ENCODE data around the gene MRGPRF.

DNA sequence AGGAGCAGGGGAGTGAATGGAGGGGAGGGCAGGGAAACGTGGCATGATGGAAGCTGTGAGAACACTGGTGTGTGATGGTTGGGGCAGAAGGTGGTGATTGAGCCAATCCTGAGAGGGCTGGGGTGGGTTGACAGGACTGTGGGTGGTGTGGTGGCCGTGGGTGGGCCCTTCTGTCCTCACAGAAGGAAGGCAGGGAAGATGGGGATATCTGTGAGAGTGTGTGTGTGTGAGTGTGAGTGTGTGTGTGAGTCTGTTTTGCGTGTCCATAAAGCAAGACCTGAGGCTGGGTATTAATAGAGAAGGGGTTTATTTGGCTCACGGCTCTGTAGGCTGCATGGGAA, 48.6 kb upstream of the MRGPRF start:
- TF ChIP-seq, protein P1, sequence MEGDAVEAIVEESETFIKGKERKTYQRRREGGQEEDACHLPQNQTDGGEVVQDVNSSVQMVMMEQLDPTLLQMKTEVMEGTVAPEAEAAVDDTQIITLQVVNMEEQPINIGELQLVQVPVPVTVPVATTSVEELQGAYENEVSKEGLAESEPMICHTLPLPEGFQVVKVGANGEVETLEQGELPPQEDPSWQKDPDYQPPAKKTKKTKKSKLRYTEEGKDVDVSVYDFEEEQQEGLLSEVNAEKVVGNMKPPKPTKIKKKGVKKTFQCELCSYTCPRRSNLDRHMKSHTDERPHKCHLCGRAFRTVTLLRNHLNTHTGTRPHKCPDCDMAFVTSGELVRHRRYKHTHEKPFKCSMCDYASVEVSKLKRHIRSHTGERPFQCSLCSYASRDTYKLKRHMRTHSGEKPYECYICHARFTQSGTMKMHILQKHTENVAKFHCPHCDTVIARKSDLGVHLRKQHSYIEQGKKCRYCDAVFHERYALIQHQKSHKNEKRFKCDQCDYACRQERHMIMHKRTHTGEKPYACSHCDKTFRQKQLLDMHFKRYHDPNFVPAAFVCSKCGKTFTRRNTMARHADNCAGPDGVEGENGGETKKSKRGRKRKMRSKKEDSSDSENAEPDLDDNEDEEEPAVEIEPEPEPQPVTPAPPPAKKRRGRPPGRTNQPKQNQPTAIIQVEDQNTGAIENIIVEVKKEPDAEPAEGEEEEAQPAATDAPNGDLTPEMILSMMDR (IDR thresholded peaks at IDR 0.05) = no peak
- TF ChIP-seq POLR2A (IDR thresholded peaks at IDR 0.05) = no peak
